Heart right ventricle (tissue), 16 donors: ENCODE results near the gene SLC2A9. TPM values are rescaled to one million over a fixed set of nuclear protein-coding genes. Genes with fewer than 3 reads are reported as not detected.

ENCODE experiments used
- ATAC-seq, 8 donors: fragments of 200-7000 bp; cut with Tn5 transposase; one replicate each; pipeline ENCODE4 v1.9.1; 2020; ENCODE audit warnings: mild to moderate bottlenecking in 8 of 8, moderate library complexity in 8 of 8, moderate number of reproducible peaks in 1 of 8
- DNase-seq, 2 donors: peaks; one replicate each; pipeline ENCODE4 v3.0.0-alpha.2; 2020
- H3K27ac ChIP-seq, 10 donors: fragments of 200-600 bp; sonication (generic) in 2 of 10; one replicate each; pipeline versions ENCODE4 v1.5.0 to v1.8.0; 2020 to 2022; ENCODE audit warnings: mild to moderate bottlenecking in 3 of 10
- H3K27me3 ChIP-seq, 7 donors: fragments of 200-600 bp; one replicate each; pipeline ENCODE4 v1.8.0; 2021 to 2022; ENCODE audit warnings: mild to moderate bottlenecking in 2 of 7
- H3K36me3 ChIP-seq, 9 donors: fragments of 200-600 bp; sonication (generic) in 1 of 9; one replicate each; pipeline versions ENCODE4 v1.5.0 to v1.8.0; 2020 to 2022; ENCODE audit warnings: mild to moderate bottlenecking in 2 of 9
- H3K4me1 ChIP-seq, 9 donors: fragments of 200-600 bp; sonication (generic) in 1 of 9; one replicate each; pipeline versions ENCODE4 v1.5.0 to v1.8.0; 2020 to 2022; ENCODE audit warnings: mild to moderate bottlenecking in 4 of 9
- H3K4me3 ChIP-seq, 10 donors: fragments of 200-600 bp; sonication (generic) in 2 of 10; one replicate each; pipeline versions ENCODE4 v1.5.0 to v1.8.0; 2020 to 2022; ENCODE audit warnings: mild to moderate bottlenecking in 7 of 10, moderate library complexity in 2 of 10
- H3K9me3 ChIP-seq, 11 donors: fragments of 200-600 bp in 10 of 11; sonication (generic) in 2 of 11; one replicate each; pipeline versions ENCODE4 v1.5.0 to v1.8.0; 2013 to 2022; ENCODE audit warnings: mild to moderate bottlenecking in 2 of 11, control low read depth in 1 of 11, moderate library complexity in 1 of 11
- CTCF ChIP-seq, 9 donors: fragments of 200-600 bp; sonication (generic) in 2 of 9; IDR thresholded peaks; one replicate each; pipeline versions ENCODE4 v1.5.0 to v1.8.0; 2021 to 2022; ENCODE audit warnings: antibody characterized with exemption in 9 of 9, mild to moderate bottlenecking in 5 of 9, moderate library complexity in 1 of 9
- WGBS, 2 donors: extraction: QIAGEN DNeasy Blood & Tissue Kit; methylation state at CpG; one replicate each; pipeline ENCODE4 v1.1.7; 2013; ENCODE audit warnings: inconsistent platforms in 1 of 2; 5-methylcytosine and 5-hydroxymethylcytosine counted together
- intact Hi-C, 10 donors: fragments of 100-400 bp; cut with DNase I; formaldehyde crosslinking; loops; one replicate each; pipeline versions ENCODE4 v1.11.1 to v1.14.2; 2022
- polyA plus RNA-seq, 2 donors: library from polyadenylated mRNA; stranded (reverse); fragments of 200-250 nt; gene quantifications; one replicate each; pipeline ENCODE4 v1.2.3, GENCODE V29; 2013
- total RNA-seq, 10 donors: library from RNA; stranded (reverse); fragmentation: NEBNext Ultra II Directional in 3 of 10; extraction: Animal tissue kit (Norgen Biotek cat#: 25700) in 3 of 10; gene quantifications; one replicate each; pipeline versions ENCODE4 v1.2.1 to v1.2.4, GENCODE V29; 2021 to 2023
- donor health status: Arrhythmogenic right ventricular cardiomyopathy.
- donor health status: ischemic (EF 13 %, LVEDD 7.1; RV severe dilation, severe dysfunction).
- donor health status: healthy with polysubstance abuse.
- donor health status: DM: no; HTN: yes; CAD: no.
- donor health status: DM: no; HTN: no; CAD: no.
- donor health status: ischemic (EF 25% LVEDD 6.9; RV normal size, moderate dysfunction).
- donor health status: ischemic (EF 25% LVEDD 5.7; RV mildly dilated, moderate dysfunction).
- donor health status: healthy.
- donor health status: DM: yes; HTN: yes; CAD: no.
- donor health status: Ischemic cardiomyopathy.
- donor health status: ischemic (EF 35%, LVEDD 5.7; RV mildly dilated, moderate dysfunction).
- donor health status: nonischemic (EF 11% LVEDD 7.7; RV severe dilation, severe dysfunction).
- donor health status: DM: yes; HTN: yes; CAD: no.
- donor health status: PGD.
- donor health status: ischemic (EF 29% LVEDD 5.4; RV normal size, mild dysfunction).
- donor health status: nonischemic (EF 23%, LVEDD 6.1; RV moderate dilation, normal function).

SLC2A9 gene
- total and polyA plus RNA-seq, 12 donors = 3.1 to 10.9 (median 5.5) TPM

- TF ChIP-seq CTCF (IDR thresholded peaks at IDR 0.05) = no peak
- Histone ChIP-seq H3K27ac (peak overlapping the region in 8 of 10 donors; percentile 42 to 93 (median 84)), H3K4me1 (peaks cover 11 to 71% (median 45%) of the 10 kb centered on the region in 9 donors), H3K27me3 (no peaks in the 10 kb centered on the region), H3K4me3 (peak overlapping the region in 1 of 10 donors; percentile 40), H3K36me3 (no peaks in the 10 kb centered on the region), H3K9me3 (no peaks in the 10 kb centered on the region)
- intact Hi-C loops = loop anchor here in 4 of 10 donors (2.0 to 10.0 kb wide), 3 partner anchors 43 to 95 kb away; partner anchors contain the start of gene WDR1 (in 2 of the 4)
- 71 to 75% methylated on average over 6 of the region's 6 CpGs for WGBS, 2 donors
- DNase-seq = no peak
- ATAC-seq = no peak
Observed at GRCh38 chr4:10020106-10020505, 1.2 kb downstream of the SLC2A9 start.

- DNase-seq = peak in 1 of 2 donors; percentile 28
- ATAC-seq = peak; percentile 5 to 59 (median 36)
- WGBS, 2 donors = 31 to 34% methylated on average over 9 of the region's 9 CpGs
- intact Hi-C loops = loop anchor here in 9 of 10 donors (1.0 to 10.0 kb wide), 19 partner anchors 43 to 385 kb away; partner anchors contain the start of gene WDR1 (in 3 of the 9)
- Histone ChIP-seq H3K4me3 (peak overlapping the region in 9 of 10 donors; percentile 6 to 56 (median 48)), H3K4me1 (peaks cover 11 to 65% (median 45%) of the 10 kb centered on the region in 9 donors), H3K27ac (peak overlapping the region; percentile 83 to 93 (median 90)), H3K36me3 (no peaks in the 10 kb centered on the region), H3K27me3 (no peaks in the 10 kb centered on the region), H3K9me3 (no peaks in the 10 kb centered on the region)
- no peak for TF ChIP-seq CTCF (IDR thresholded peaks at IDR 0.05)
Observed at GRCh38 chr4:10019521-10020051, 1.7 kb downstream of the SLC2A9 start.

- H3K4me3 ChIP-seq = peak overlapping the region in 9 of 10 donors; percentile 8 to 56 (median 48)
- intact Hi-C loops = loop anchor here (1.0 to 10.0 kb wide), 17 partner anchors 43 to 386 kb away; partner anchors contain the start of gene WDR1 (in 1 of the 10)
- no peaks in the 10 kb centered on the region for H3K27me3 ChIP-seq
- peak overlapping the region; percentile 83 to 93 (median 90) for H3K27ac ChIP-seq
- H3K4me1 ChIP-seq = peaks cover 11 to 59% (median 45%) of the 10 kb centered on the region in 9 donors
- peak; percentile 98 to 100 (median 99) for TF ChIP-seq CTCF (IDR thresholded peaks at IDR 0.05)
- DNase-seq = peak; percentile 99
- no peaks in the 10 kb centered on the region for H3K36me3 ChIP-seq
- no peaks in the 10 kb centered on the region for H3K9me3 ChIP-seq
- peak; percentile 93 to 98 (median 96) for ATAC-seq
- 1% methylated on average over 51 to 52 of the region's 52 CpGs for WGBS, 2 donors
Observed at GRCh38 chr4:10018818-10019461, 2.4 kb downstream of the SLC2A9 start.

GRCh38 chr4:10017037-10017893 lies 4.0 kb downstream of the SLC2A9 start:
- no peak for DNase-seq
- 87 to 94% methylated on average over 11 of the region's 11 CpGs for WGBS, 2 donors
- Histone ChIP-seq H3K27me3 (no peaks in the 10 kb centered on the region), H3K9me3 (no peaks in the 10 kb centered on the region), H3K27ac (no peak overlapping the region), H3K36me3 (no peaks in the 10 kb centered on the region), H3K4me1 (peaks cover 11 to 42% (median 35%) of the 10 kb centered on the region in 9 donors), H3K4me3 (no peak overlapping the region)
- ATAC-seq = no peak
- intact Hi-C loops = loop anchor here in 8 of 10 donors (5.0 to 10.0 kb wide), 12 partner anchors 45 to 388 kb away; no protein-coding TSS in a partner anchor
- TF ChIP-seq CTCF (IDR thresholded peaks at IDR 0.05) = no peak
